HEK293 (cell line): ENCODE measurements around the gene CHPT1.
A peak's percentile ranks its signal among the peaks of the same experiment; 100 is the strongest.

ENCODE experiments used
- CTCF ChIA-PET: fragments of 350-600 bp; formaldehyde crosslinking; extraction: SDS; loops from one replicate; lab custom pipeline; 2021; ENCODE audit warnings: antibody characterized with exemption; lab: Yijun Ruan, JAX
- POLR2A ChIA-PET: fragments of 300-600 bp; formaldehyde crosslinking; extraction: SDS; loops from one replicate; lab custom pipeline; 2020; ENCODE audit warnings: antibody characterized with exemption, inconsistent platforms; lab: Yijun Ruan, JAX
- H3K27ac ChIP-seq: fragments of 200-500 bp; sonication (Bioruptor generic); 2 replicates; pipeline ENCODE4 v1.5.1; 2014; ENCODE audit warnings: low read depth, low read length, control low read depth, inconsistent platforms; ENCODE audit errors: extremely low read depth
- H3K36me3 ChIP-seq, 2 experiments: fragments of 200-500 bp in 1 of 2; sonication (Bioruptor generic) in 1 of 2; 1 replicate in 1 of 2; 2 replicates in 1 of 2; pipeline ENCODE4 v1.5.1; 2014 to 2017; ENCODE audit warnings: inconsistent platforms in 2 of 2, low read length in 2 of 2; ENCODE audit not compliant: control insufficient read depth in 2 of 2, insufficient read depth in 1 of 2
- H3K4me1 ChIP-seq: fragments of 200-500 bp; sonication (Bioruptor generic); 2 replicates; pipeline ENCODE4 v1.5.1; 2014; ENCODE audit warnings: mild to moderate bottlenecking, low read length, inconsistent platforms; ENCODE audit not compliant: control insufficient read depth, insufficient read depth
- H3K4me3 ChIP-seq: 2 replicates; pipeline ENCODE4 v1.5.1; 2011; ENCODE audit warnings: low read depth, mild to moderate bottlenecking, control low read depth, low read length, moderate library complexity
- H3K9me3 ChIP-seq: fragments of 200-500 bp; sonication (Bioruptor generic); 2 replicates; pipeline ENCODE4 v1.5.1; 2014; ENCODE audit warnings: low read depth, low read length, inconsistent platforms; ENCODE audit not compliant: control insufficient read depth, insufficient read depth
- KLF7 ChIP-seq: fragments of 450-650 bp; formaldehyde crosslinking; IDR thresholded peaks from 2 replicates; pipeline ENCODE4 v1.5.1; 2016; ENCODE audit warnings: missing biosample characterization, missing genetic modification characterization, borderline replicate concordance
- PRDM2 ChIP-seq: fragments of 450-650 bp; formaldehyde crosslinking; IDR thresholded peaks from 2 replicates; pipeline ENCODE4 v1.5.1; 2016; ENCODE audit warnings: missing biosample characterization, missing genetic modification characterization, borderline replicate concordance
- YY2 ChIP-seq: fragments of 450-650 bp; formaldehyde crosslinking; IDR thresholded peaks from 2 replicates; pipeline ENCODE4 v1.5.1; 2016; ENCODE audit warnings: missing biosample characterization, missing genetic modification characterization
- ZBTB7A ChIP-seq: fragments of 450-650 bp; formaldehyde crosslinking; IDR thresholded peaks from 2 replicates; pipeline ENCODE4 v1.5.1; 2016; ENCODE audit warnings: low read depth, missing biosample characterization, missing genetic modification characterization
- ZNF10 ChIP-seq: fragments of 450-650 bp; formaldehyde crosslinking; IDR thresholded peaks from 2 replicates; pipeline ENCODE4 v1.5.1; 2017; ENCODE audit warnings: missing biosample characterization, missing genetic modification characterization
- ZNF132 ChIP-seq: fragments of 450-650 bp; formaldehyde crosslinking; IDR thresholded peaks from 2 replicates; pipeline ENCODE4 v1.5.1; 2017; ENCODE audit warnings: missing biosample characterization, missing genetic modification characterization, borderline replicate concordance
- ZNF138 ChIP-seq: fragments of 450-650 bp; formaldehyde crosslinking; IDR thresholded peaks from 2 replicates; pipeline ENCODE4 v1.5.1; 2016; ENCODE audit warnings: missing biosample characterization, missing genetic modification characterization, borderline replicate concordance
- ZNF16 ChIP-seq: fragments of 450-650 bp; formaldehyde crosslinking; IDR thresholded peaks from 2 replicates; pipeline ENCODE4 v1.5.1; 2016; ENCODE audit warnings: low read depth, missing biosample characterization, missing genetic modification characterization
- ZNF184 ChIP-seq: fragments of 450-650 bp; IDR thresholded peaks from 2 replicates; pipeline ENCODE4 v1.5.1; 2018; ENCODE audit warnings: missing biosample characterization, mild to moderate bottlenecking, missing genetic modification characterization
- ZNF274 ChIP-seq, 2 experiments: fragments of 200-500 bp in 1 of 2; fragments of 450-650 bp in 1 of 2; sonication (Bioruptor generic) in 1 of 2; formaldehyde crosslinking in 1 of 2; IDR thresholded peaks; 2 replicates each; pipeline versions ENCODE4 v1.5.1 to v1.6.1; 2014 to 2016; ENCODE audit warnings: borderline replicate concordance in 1 of 2, inconsistent platforms in 1 of 2, low read length in 1 of 2, missing biosample characterization in 1 of 2, missing genetic modification characterization in 1 of 2
- ZNF324 ChIP-seq: fragments of 450-650 bp; formaldehyde crosslinking; IDR thresholded peaks from 2 replicates; pipeline ENCODE4 v1.5.1; 2016; ENCODE audit warnings: missing biosample characterization, missing genetic modification characterization
- ZNF404 ChIP-seq: fragments of 450-650 bp; formaldehyde crosslinking; IDR thresholded peaks from 2 replicates; pipeline ENCODE4 v1.5.1; 2017; ENCODE audit warnings: missing biosample characterization, missing genetic modification characterization
- ZNF529 ChIP-seq: fragments of 450-650 bp; formaldehyde crosslinking; IDR thresholded peaks from 2 replicates; pipeline ENCODE4 v1.5.1; 2017; ENCODE audit warnings: missing genetic modification characterization, missing biosample characterization; ENCODE audit not compliant: insufficient replicate concordance
- ZNF548 ChIP-seq: fragments of 450-650 bp; formaldehyde crosslinking; IDR thresholded peaks from 2 replicates; pipeline ENCODE4 v1.5.1; 2016; ENCODE audit warnings: missing biosample characterization, missing genetic modification characterization
- ZNF654 ChIP-seq: fragments of 450-650 bp; formaldehyde crosslinking; IDR thresholded peaks from 2 replicates; pipeline ENCODE4 v1.5.1; 2016; ENCODE audit warnings: low read depth, missing biosample characterization, missing genetic modification characterization
- ZNF791 ChIP-seq: fragments of 450-650 bp; formaldehyde crosslinking; IDR thresholded peaks from 2 replicates; pipeline ENCODE4 v1.5.1; 2016; ENCODE audit warnings: missing biosample characterization, missing genetic modification characterization
- ZSCAN4 ChIP-seq: fragments of 450-650 bp; formaldehyde crosslinking; IDR thresholded peaks from 2 replicates; pipeline ENCODE4 v1.5.1; 2017; ENCODE audit warnings: missing biosample characterization, missing genetic modification characterization

Gene CHPT1

GRCh38 chr12:101670007-101670671, 27.3 kb upstream of the CHPT1 start (continued):
- no peak for TF ChIP-seq ZNF132 (tag by site-specific recombination)
- no peak for TF ChIP-seq PRDM2 (tag by site-specific recombination)
- no peak for TF ChIP-seq ZNF791 (tag by site-specific recombination)
- no peak for TF ChIP-seq ZNF184
- TF ChIP-seq ZNF654 (tag by site-specific recombination): peak; percentile 66
- no peak for TF ChIP-seq ZNF138 (tag by site-specific recombination)
- TF ChIP-seq, all 188 proteins: peak for 3

- Histone ChIP-seq H3K4me3 (no peak overlapping the region), H3K36me3 (no peaks in the 10 kb centered on the region), H3K9me3 (no peaks in the 10 kb centered on the region), H3K4me1 (no peaks in the 10 kb centered on the region), H3K27ac (no peak overlapping the region)
- TF ChIP-seq ZSCAN4 (tag by site-specific recombination) (peak; percentile 81), YY2 (tag by site-specific recombination) (no peak), ZNF324 (no peak), ZNF10 (no peak)
- ChIA-PET POLR2A (no interaction called here), CTCF (interaction anchor here (0.9 to 1.3 kb wide), 2 partner anchors 10 to 89 kb away, joined by 3 read pairs; no protein-coding TSS in a partner anchor)
Measured at GRCh38 chr12:101671157-101671791, 26.2 kb upstream of the CHPT1 start.

- Histone ChIP-seq H3K27ac (no peak overlapping the region), H3K9me3 (no peaks in the 10 kb centered on the region), H3K4me3 (no peak overlapping the region), H3K36me3 (no peaks in the 10 kb centered on the region), H3K4me1 (no peaks in the 10 kb centered on the region)
- TF ChIP-seq ZNF529 (tag by site-specific recombination) (no peak), KLF7 (tag by site-specific recombination) (no peak), ZBTB7A (tag by site-specific recombination) (no peak), ZNF274 (IDR thresholded peaks at IDR 0.05; ENCODE audit: low read length) (no peak), ZNF274 (tag by site-specific recombination; IDR thresholded peaks at IDR 0.05; ENCODE audit: borderline replicate concordance) (no peak), ZNF16 (tag by site-specific recombination) (no peak), ZNF404 (tag by site-specific recombination) (no peak), ZNF548 (tag by site-specific recombination) (no peak)
- CTCF ChIA-PET: interaction anchor here (0.9 kb wide), 1 partner anchor 10 kb away, joined by 3 read pairs; no protein-coding TSS in a partner anchor
- POLR2A ChIA-PET: no interaction called here
Measured at GRCh38 chr12:101671833-101672232, 25.6 kb upstream of the CHPT1 start.
